ENCODE results near the gene RIMBP3B.
"Not testable (repeated sequence)": the region's sequence is repeated elsewhere in the genome, so short reads cannot be mapped to it uniquely, and the experiment has no call there.

DNA sequence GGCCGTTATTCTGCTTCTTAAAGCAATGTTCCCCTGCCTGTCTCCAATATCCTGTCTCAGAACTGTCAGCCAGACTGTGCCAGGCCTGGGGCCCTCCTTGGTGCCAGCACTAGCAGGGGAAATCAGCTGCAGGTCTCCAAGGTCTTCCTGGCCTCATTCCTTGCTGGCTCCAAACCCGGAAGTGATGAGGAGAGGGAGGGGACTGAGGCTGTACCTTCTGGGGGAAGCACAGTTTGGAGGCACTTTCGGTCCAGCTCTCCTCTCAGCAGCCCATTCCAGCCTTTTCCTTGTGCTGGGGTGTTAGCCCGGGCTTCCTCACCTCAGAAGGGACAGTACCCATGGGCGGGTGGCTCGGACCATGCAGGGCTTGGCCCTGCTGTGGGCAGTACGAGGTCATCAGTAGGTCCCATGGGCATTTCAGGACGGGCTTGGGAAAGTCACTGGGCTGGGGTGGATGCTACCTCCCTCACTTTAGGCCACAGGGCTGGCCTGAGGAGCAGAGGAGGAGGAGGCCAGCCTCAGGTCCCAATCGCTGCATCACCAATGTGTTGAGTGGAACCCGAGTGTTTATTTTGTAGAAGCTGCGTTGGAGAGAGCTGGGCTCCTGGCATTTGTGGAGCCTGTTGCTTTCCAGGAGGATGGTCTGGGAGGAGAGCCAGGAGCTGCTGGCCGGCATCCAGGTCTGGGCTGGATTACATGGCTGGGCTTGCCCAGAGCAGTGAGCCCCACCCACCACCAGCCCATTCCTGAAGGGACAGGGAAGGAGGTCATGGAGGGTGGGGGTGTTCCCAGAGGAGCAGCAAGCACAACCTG lies 52.7 kb downstream of the RIMBP3B start:
- TF ChIP-seq, protein P1, sequence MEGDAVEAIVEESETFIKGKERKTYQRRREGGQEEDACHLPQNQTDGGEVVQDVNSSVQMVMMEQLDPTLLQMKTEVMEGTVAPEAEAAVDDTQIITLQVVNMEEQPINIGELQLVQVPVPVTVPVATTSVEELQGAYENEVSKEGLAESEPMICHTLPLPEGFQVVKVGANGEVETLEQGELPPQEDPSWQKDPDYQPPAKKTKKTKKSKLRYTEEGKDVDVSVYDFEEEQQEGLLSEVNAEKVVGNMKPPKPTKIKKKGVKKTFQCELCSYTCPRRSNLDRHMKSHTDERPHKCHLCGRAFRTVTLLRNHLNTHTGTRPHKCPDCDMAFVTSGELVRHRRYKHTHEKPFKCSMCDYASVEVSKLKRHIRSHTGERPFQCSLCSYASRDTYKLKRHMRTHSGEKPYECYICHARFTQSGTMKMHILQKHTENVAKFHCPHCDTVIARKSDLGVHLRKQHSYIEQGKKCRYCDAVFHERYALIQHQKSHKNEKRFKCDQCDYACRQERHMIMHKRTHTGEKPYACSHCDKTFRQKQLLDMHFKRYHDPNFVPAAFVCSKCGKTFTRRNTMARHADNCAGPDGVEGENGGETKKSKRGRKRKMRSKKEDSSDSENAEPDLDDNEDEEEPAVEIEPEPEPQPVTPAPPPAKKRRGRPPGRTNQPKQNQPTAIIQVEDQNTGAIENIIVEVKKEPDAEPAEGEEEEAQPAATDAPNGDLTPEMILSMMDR (IDR thresholded peaks at IDR 0.05) = not testable (repeated sequence)
- not testable (repeated sequence) for TF ChIP-seq ZSCAN20 (CRISPR knock-in tag; IDR thresholded peaks at IDR 0.05)
